T-helper 2 cell treated with Interferon-gamma antibody and Interleukin-4, amounts not matched to agents 100 ng/mL and 5 ng/mL, for 36 hours (primary cell): ENCODE results near the gene HOXD10. TPM values are rescaled to one million over a fixed set of nuclear protein-coding genes. Genes with fewer than 3 reads are reported as not detected.

ENCODE experiments used
- intact Hi-C: fragments of 100-400 bp; cut with micrococcal nuclease; formaldehyde crosslinking; loops from one replicate; pipeline ENCODE4 v1.15.1; 2023
- total RNA-seq: library from RNA; stranded (reverse); gene quantifications from 2 replicates; pipeline ENCODE4 v1.2.3, GENCODE V29; 2022

Gene HOXD10
- total RNA-seq, 1 donor from 2014 or later = not detected

GRCh38 chr2:176104316-176105077, 12.1 kb upstream of the HOXD10 start:
- intact Hi-C loops = no loop called here

- intact Hi-C loops = no loop called here
Measured at GRCh38 chr2:176105078-176105729, 11.4 kb upstream of the HOXD10 start.

- intact Hi-C loops = no loop called here
Measured at GRCh38 chr2:176105730-176106580, 10.6 kb upstream of the HOXD10 start.

GRCh38 chr2:176106581-176107539, 9.7 kb upstream of the HOXD10 start, which contains the start of gene HOXD11:
TSS of gene HOXD11 (plus strand) at chr2:176107280. CDS start at chr2:176107356, 76 bp downstream.
- intact Hi-C loops = no loop called here

DNA sequence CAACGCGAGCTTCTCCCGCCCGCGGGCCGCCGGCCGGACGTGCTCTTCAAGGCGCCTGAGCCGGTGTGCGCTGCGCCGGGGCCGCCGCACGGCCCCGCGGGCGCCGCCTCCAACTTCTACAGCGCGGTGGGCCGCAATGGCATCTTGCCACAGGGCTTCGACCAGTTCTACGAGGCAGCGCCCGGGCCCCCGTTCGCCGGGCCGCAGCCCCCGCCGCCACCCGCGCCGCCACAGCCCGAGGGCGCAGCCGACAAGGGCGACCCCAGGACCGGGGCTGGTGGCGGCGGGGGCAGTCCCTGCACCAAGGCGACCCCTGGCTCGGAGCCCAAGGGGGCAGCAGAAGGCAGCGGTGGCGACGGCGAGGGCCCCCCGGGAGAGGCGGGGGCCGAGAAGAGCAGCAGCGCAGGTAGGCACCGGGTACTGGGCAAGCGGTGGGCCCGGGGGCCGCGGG, 8.8 kb upstream of the HOXD10 start:
- intact Hi-C loops = loop anchor here (2.0 kb wide), 1 partner anchor 13 kb away; no protein-coding TSS in a partner anchor

GRCh38 chr2:176109192-176109901, 7.2 kb upstream of the HOXD10 start:
- intact Hi-C loops = loop anchor here (2.0 kb wide), 1 partner anchor 15 kb away; no protein-coding TSS in a partner anchor

DNA sequence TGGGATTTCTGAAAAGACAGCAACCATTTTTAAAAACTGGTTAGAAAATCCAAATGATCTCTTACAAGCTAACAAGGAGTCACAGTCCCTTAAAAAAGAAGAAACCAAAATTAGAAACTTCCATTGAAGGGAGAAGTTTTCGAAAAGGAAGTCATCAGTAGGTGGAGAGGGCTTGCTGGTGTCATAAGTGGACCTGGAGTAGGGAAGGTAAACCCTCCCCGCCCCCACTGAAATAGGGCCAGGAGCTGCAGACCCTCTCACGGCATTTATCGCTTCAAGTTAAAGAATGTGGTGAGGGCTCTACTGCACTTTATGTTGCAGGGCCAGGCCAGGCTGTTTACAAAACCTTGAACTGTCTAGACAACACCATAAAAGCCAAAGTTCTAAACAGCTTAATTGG, 6.6 kb upstream of the HOXD10 start:
- intact Hi-C loops = loop anchor here (2.0 to 5.0 kb wide), 4 partner anchors 15 to 33 kb away; no protein-coding TSS in a partner anchor

- intact Hi-C loops = loop anchor here (2.0 to 5.0 kb wide), 3 partner anchors 20 to 33 kb away; no protein-coding TSS in a partner anchor
Measured at GRCh38 chr2:176110415-176111308, 5.9 kb upstream of the HOXD10 start.

DNA sequence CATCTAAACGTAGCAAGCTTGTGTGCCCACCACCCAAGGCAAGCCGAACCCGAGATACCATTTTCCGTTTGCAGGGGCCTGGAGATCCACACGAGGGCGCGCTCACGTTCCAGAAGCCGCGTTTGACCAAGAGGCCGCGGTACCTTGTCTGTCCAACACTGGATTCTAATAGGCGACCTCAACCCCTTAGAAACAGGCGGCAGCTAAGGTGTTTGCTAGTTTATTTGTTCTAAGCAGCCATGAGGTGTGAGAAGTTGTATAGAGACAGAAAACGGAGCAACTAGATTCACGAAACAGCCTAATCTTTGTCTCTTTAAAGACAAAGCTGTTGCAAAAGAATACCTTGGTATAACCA, 5.3 kb upstream of the HOXD10 start:
- intact Hi-C loops = loop anchor here (2.0 to 5.0 kb wide), 3 partner anchors 20 to 34 kb away; no protein-coding TSS in a partner anchor

DNA sequence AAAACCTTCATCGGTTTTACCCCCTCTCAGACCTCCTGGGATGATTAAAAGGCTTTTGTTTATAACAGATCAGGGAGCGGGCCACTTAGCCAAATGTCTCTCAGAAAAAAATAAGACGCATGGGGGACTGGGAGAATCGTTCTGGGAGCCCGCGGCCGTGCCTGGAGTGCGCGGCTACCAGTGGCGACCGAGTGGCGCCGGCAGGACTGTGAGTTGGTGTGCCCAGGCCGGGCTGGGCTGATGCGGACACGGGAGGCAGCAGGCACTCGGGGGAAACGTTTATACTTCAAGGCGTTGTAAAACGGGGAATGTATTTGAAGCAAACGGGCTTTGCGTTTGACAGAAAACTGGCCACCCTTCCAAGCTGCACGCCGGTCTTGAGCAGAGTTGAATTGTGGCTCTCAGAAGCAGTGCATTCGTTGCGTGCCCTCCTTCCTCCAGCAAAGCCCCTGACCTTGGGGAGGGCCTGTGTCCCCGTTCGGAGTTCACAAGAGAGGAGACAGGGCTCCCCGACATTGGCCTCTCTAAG, 4.7 kb upstream of the HOXD10 start:
- intact Hi-C loops = loop anchor here (2.0 to 5.0 kb wide), 3 partner anchors 19 to 35 kb away; no protein-coding TSS in a partner anchor

DNA sequence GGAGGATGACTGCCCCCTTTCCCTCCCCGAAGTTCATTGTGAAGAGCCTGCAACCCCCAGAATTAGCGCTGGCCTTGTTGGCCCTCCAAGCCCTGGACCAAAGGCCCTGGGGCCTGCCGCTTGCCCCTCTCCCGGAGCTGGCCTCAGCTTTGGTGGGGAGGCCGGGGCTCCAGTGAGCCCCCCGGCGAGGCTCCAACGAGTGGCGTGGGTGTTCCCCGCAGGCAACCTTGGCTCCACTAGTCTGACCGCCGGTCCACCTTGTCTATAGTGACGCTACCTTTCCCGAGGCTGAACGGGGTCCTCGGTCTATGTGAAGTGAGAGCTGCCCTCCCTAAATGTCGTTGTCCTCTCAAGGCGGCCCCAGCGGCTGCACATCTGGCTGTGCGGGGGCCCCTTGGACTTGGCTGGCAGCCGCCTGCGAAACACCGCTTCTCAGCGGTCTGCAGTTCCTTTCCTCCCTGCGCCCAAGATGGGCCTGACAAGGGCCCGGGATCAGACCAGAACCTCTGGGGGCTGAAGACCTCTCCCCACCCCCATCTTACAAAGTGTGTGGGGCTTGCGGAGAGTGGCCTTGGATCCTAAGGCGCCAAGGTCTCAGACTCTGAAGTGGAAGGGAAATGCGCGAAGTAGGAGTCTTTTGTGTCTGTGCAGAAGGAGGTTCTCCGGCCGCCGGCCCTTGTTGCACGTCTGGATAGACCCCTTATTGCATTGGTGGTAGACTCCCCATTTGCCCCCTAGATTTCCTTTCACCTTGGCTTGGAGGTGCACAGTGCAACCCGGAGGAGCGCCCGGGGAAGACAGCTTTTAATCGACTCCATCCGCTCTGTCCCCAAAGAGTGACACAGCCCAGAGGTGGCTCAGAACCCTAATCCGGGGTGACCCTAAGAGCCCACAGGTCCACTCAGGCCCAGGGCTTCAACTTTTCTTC, 3.9 kb upstream of the HOXD10 start:
- intact Hi-C loops = loop anchor here (5.0 kb wide), 1 partner anchor 35 kb away; no protein-coding TSS in a partner anchor

DNA sequence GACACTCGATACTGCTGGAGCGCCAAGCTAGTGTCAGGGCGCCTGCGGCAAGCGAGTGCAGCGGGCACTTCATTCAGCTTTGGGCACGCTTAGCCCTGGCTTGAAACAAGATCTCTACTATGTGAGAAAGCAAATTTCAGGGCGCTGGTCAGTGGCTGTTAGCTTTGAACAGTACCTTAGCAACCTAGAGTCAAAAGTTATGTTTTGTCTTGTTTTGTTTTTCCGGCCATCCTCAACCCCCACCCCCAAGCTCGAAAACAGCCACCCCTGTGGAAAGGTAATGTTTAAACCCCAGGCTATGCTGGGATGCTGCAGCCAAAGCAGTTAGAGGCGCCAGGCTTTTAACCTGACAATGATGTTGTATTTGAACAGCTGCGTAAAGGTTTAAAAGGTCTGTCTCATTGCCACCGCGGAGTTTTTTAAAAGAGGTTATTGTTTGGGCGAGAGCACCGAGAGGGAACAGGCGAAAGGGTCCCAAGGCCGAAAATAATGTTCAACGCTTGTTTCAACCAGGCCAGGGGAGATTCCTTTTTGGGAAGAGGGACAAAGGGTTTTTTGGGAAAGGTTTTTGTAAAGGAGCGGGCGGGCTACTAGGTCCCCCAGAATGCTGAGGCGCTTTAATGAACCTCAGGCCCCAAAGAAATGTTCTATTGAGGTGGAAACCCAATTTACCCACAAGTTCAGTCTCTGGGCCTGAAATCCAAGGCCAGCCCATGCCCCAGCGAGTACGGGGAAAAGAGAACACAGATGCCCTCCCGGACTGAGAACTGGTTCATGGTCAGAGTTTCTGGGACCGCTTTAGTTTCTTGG, 2.3 kb upstream of the HOXD10 start:
- intact Hi-C loops = loop anchor here (5.0 kb wide), 1 partner anchor 37 kb away; no protein-coding TSS in a partner anchor

- intact Hi-C loops = loop anchor here (5.0 kb wide), 1 partner anchor 38 kb away; no protein-coding TSS in a partner anchor
Measured at GRCh38 chr2:176114930-176115625, 1.5 kb upstream of the HOXD10 start.

DNA sequence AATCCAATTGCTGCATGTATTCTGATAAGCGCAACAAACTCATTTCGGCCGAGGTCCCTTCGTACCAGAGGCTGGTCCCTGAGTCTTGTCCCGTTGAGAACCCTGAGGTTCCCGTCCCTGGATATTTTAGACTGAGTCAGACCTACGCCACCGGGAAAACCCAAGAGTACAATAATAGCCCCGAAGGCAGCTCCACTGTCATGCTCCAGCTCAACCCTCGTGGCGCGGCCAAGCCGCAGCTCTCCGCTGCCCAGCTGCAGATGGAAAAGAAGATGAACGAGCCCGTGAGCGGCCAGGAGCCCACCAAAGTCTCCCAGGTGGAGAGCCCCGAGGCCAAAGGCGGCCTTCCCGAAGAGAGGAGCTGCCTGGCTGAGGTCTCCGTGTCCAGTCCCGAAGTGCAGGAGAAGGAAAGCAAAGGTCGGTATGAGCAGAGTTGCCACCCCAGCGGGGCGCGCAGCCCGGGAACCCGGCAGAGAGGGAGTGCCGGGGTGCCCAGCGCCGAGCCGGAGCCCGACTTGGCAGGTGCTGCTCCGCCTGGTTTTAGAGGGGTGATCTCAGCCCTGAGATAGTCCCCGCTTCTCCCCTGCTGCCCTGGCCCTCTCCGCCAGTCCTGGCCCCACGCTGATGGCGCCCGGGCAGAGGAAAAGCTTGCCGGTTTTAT, 714 bp downstream of the HOXD10 start:
- intact Hi-C loops = no loop called here

DNA sequence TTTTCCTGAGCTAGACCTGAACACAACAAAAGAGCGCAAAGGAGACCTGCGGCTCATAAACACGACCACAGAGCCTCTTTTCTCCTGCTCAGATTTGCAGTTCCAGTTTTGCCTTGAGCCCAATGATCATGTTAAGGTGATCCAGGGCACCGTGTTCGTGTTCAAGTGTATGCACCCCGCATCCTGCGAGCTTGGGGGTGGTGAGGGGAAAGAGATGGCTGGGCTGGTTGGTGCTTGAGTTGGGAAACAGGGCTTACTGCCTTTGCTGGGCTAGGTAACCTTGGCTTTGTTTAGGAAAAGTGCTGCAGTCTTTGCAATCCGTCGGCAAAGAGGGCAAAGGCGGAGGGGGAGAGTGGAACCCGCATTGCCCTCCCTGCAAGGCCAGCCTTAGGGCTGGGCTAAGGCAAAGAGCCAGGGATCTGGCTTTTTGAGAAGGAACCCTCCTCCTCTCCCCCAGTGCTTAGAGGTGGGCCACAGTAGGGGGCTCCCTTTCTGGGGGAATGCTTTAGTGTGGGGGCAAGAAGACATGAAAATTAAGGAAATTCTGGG, 1.3 kb downstream of the HOXD10 start:
- intact Hi-C loops = no loop called here
